Breast epithelium (tissue), 3 donors: Measurements from ENCODE around the gene SLC30A7.

ENCODE experiments used
- CTCF ChIP-seq, 3 donors: fragments of 450-650 bp; IDR thresholded peaks; one replicate each; pipeline ENCODE4 v1.5.1; 2016 to 2017; ENCODE audit warnings: antibody characterized with exemption in 3 of 3, mild to moderate bottlenecking in 3 of 3, moderate library complexity in 3 of 3
- POLR2A ChIP-seq: fragments of 450-650 bp; IDR thresholded peaks from one replicate; pipeline ENCODE4 v1.6.1; 2016; ENCODE audit warnings: antibody characterized with exemption, mild to moderate bottlenecking, moderate library complexity
- POLR2AphosphoS5 ChIP-seq, 3 donors: sonication (generic); formaldehyde crosslinking; IDR thresholded peaks; one replicate each; pipeline ENCODE4 v1.6.1; 2017; ENCODE audit warnings: antibody characterized with exemption in 3 of 3

GRCh38 chr1:101030881-101031280, 135.0 kb downstream of the SLC30A7 start:
- TF ChIP-seq CTCF (IDR thresholded peaks at IDR 0.05) = no peak
- TF ChIP-seq POLR2AphosphoS5 (IDR thresholded peaks at IDR 0.05) = no peak
- TF ChIP-seq POLR2A = no peak
